GM23338 (cell line): ENCODE measurements around the gene FBXO15. TPM values are rescaled to one million over a fixed set of nuclear protein-coding genes. Genes with fewer than 3 reads are reported as not detected.

ENCODE experiments used
- ATAC-seq: fragments of 200-7000 bp; cut with Tn5 transposase; 3 replicates; pipeline ENCODE4 v1.9.1; 2020
- DNase-seq: peaks from one replicate; pipeline ENCODE4 v3.0.0-alpha.2; 2015; ENCODE audit warnings: low spot score
- H2AFZ ChIP-seq: fragments of 200-600 bp; sonication (generic); 2 replicates; pipeline ENCODE4 v1.8.0; 2016; ENCODE audit warnings: antibody characterized with exemption, mild to moderate bottlenecking, moderate library complexity
- H3F3A ChIP-seq: fragments of 200-600 bp; sonication (generic); replicated peaks from 2 replicates; pipeline ENCODE4 v1.8.0; 2017; ENCODE audit warnings: antibody characterized with exemption, mixed run types, low read depth
- H3K27ac ChIP-seq: fragments of 200-600 bp; sonication (generic); 2 replicates; pipeline ENCODE4 v1.6.1; 2016; ENCODE audit warnings: low read depth
- H3K27me3 ChIP-seq: fragments of 200-600 bp; sonication (generic); 2 replicates; pipeline ENCODE4 v1.8.0; 2016; ENCODE audit warnings: mild to moderate bottlenecking, mixed run types, moderate library complexity; ENCODE audit not compliant: insufficient read depth
- H3K36me3 ChIP-seq: fragments of 200-600 bp; sonication (generic); 2 replicates; pipeline ENCODE4 v1.8.0; 2016; ENCODE audit warnings: mild to moderate bottlenecking; ENCODE audit not compliant: insufficient read depth
- H3K4me1 ChIP-seq: fragments of 200-600 bp; sonication (generic); 2 replicates; pipeline ENCODE4 v1.8.0; 2016; ENCODE audit warnings: mild to moderate bottlenecking, moderate library complexity; ENCODE audit not compliant: insufficient read depth
- H3K4me2 ChIP-seq: fragments of 200-600 bp; sonication (generic); 2 replicates; pipeline ENCODE4 v1.7.1; 2017; ENCODE audit warnings: mixed run types
- H3K4me3 ChIP-seq: fragments of 200-600 bp; sonication (generic); 2 replicates; pipeline ENCODE4 v1.6.1; 2016; ENCODE audit warnings: mixed run types
- H3K79me2 ChIP-seq: fragments of 200-600 bp; sonication (generic); replicated peaks from 2 replicates; pipeline ENCODE4 v1.8.0; 2017; ENCODE audit warnings: mild to moderate bottlenecking; ENCODE audit not compliant: insufficient read depth
- H3K9me2 ChIP-seq: fragments of 200-600 bp; sonication (generic); 2 replicates; pipeline ENCODE4 v1.8.0; 2017; ENCODE audit not compliant: insufficient read depth
- H4K20me1 ChIP-seq: fragments of 200-600 bp; sonication (generic); replicated peaks from 2 replicates; pipeline ENCODE4 v1.8.0; 2017; ENCODE audit warnings: mild to moderate bottlenecking; ENCODE audit not compliant: insufficient read depth
- H3K27ac Mint-ChIP-seq: 2 replicates; pipeline ENCODE4 v1.8.0; 2020; ENCODE audit warnings: inconsistent platforms, mild to moderate bottlenecking, moderate library complexity, mixed read lengths
- H3K27me3 Mint-ChIP-seq: 3 replicates; pipeline ENCODE4 v1.8.0; 2022; ENCODE audit warnings: low read depth, mild to moderate bottlenecking, moderate library complexity, mixed read lengths, inconsistent platforms; ENCODE audit not compliant: insufficient read depth, poor library complexity
- H3K36me3 Mint-ChIP-seq: 3 replicates; pipeline ENCODE4 v1.8.0; 2021; ENCODE audit warnings: low read depth, mild to moderate bottlenecking, inconsistent platforms, moderate library complexity, mixed read lengths
- H3K4me1 Mint-ChIP-seq: 3 replicates; pipeline ENCODE4 v1.8.0; 2020; ENCODE audit warnings: mild to moderate bottlenecking, inconsistent platforms, mixed read lengths
- H3K4me3 Mint-ChIP-seq: 3 replicates; pipeline ENCODE4 v1.8.0; 2021; ENCODE audit warnings: moderate library complexity, mild to moderate bottlenecking, inconsistent platforms, mixed read lengths
- H3K9me3 Mint-ChIP-seq: 3 replicates; pipeline ENCODE4 v1.8.0; 2020; ENCODE audit warnings: moderate library complexity, mild to moderate bottlenecking, inconsistent platforms, mixed read lengths
- CREB1 ChIP-seq: fragments of 250-450 bp; sonication (Bioruptor Pico); IDR thresholded peaks from 2 replicates; pipeline ENCODE4 v1.5.0; 2020; ENCODE audit warnings: low read depth, mild to moderate bottlenecking, moderate library complexity
- EZH2 ChIP-seq: fragments of 200-600 bp; sonication (generic); IDR thresholded peaks from one replicate; pipeline ENCODE4 v1.8.0; 2017; ENCODE audit warnings: antibody characterized with exemption, mild to moderate bottlenecking, low read depth; ENCODE audit not compliant: unreplicated experiment
- EZH2phosphoT487 ChIP-seq: fragments of 200-600 bp; sonication (generic); IDR thresholded peaks from one replicate; pipeline ENCODE4 v1.8.1; 2018; ENCODE audit warnings: antibody characterized with exemption; ENCODE audit not compliant: unreplicated experiment
- NANOG ChIP-seq: IDR thresholded peaks from 2 replicates; pipeline ENCODE4 v1.6.1; 2016; ENCODE audit warnings: antibody characterized with exemption, borderline replicate concordance
- POLR2AphosphoS5 ChIP-seq: IDR thresholded peaks from 2 replicates; pipeline ENCODE4 v1.6.1; 2016; ENCODE audit warnings: antibody characterized with exemption, low read depth
- STAT1 ChIP-seq: IDR thresholded peaks from one replicate; pipeline ENCODE4 v1.6.1; 2016; ENCODE audit warnings: antibody characterized with exemption; ENCODE audit not compliant: unreplicated experiment
- ZNF114 ChIP-seq: fragments of 250-450 bp; sonication (Bioruptor Pico); IDR thresholded peaks from 2 replicates; pipeline ENCODE4 v1.5.0; 2020; ENCODE audit warnings: mild to moderate bottlenecking, moderate library complexity
- ZNF331 ChIP-seq: fragments of 250-450 bp; sonication (Bioruptor Pico); IDR thresholded peaks from 2 replicates; pipeline ENCODE4 v1.5.0; 2020; ENCODE audit warnings: low read depth, mild to moderate bottlenecking, moderate library complexity
- polyA plus RNA-seq: library from polyadenylated mRNA; unstranded; fragments of >200 nt; fragmentation: Nextera tagmentation; extraction: Ambion mirVana; gene quantifications from 2 replicates; pipeline ENCODE4 v1.2.1, GENCODE V29; 2016
- total RNA-seq: library from RNA; depleted of rRNA; stranded (reverse); fragments of >200 nt; shearing (Covaris generic); gene quantifications from 2 replicates; pipeline ENCODE4 v1.2.3, GENCODE V29; 2014
- TF ChIP-seq, protein P1 (sequence below): IDR thresholded peaks from one replicate; pipeline ENCODE4 v1.6.1; 2018; ENCODE audit warnings: antibody characterized with exemption; ENCODE audit not compliant: unreplicated experiment
- TF ChIP-seq, protein P2 (sequence below): IDR thresholded peaks from 2 replicates; pipeline ENCODE4 v1.6.1; 2016; ENCODE audit warnings: antibody characterized with exemption
- TF ChIP-seq, protein P3 (sequence below): fragments of 250-450 bp; sonication (Bioruptor Pico); IDR thresholded peaks from 2 replicates; pipeline ENCODE4 v1.5.0; 2020; ENCODE audit warnings: mild to moderate bottlenecking, moderate library complexity

Gene FBXO15
- total and polyA plus RNA-seq, 2 experiments from 2014 or later: 0.21 to 0.53 TPM

DNA sequence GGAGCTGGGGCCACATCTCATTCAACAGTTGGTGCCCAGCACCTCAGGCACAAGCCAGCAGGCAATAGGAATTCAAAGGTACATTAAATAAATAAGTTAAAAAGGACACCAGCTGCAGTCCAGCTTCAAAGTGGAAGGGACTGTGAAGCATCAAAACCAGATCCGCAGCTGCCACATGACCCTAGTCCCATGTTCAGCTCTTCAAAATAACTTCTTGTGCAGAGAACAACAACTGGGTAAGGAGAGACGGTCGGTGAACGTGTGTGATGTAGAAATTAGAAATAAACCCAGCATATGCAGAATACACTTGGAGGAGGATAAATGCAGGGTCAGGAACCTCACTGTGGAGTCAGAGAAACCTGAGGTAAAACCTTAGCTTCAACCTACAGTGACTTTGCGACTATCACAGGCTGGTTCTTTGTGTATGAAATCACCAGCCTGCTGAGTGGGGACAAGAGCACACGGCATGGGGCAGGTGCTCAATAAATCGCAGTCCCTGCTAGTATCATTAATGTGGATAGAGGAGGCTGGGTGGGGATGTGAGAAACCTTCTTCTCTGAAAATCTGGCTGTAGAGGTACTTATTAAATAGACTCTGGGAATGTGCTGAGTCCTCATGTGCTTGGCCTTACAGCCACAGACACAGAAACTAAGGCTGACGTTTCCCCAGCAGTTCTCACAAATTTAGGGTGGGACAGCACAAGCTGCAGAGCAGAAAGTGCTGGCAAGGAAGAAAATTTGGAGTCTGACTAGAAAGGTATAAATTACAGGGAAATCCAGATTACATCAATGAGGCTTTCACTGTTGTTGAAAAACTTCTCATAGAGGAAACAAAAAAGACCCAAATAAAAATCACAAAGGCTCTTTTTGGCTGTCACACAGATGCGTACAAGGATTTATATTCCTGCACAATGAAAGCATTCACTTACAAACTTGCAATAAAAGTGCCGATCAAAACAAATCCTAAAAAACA, 20.7 kb downstream of the FBXO15 start (continued):
- TF ChIP-seq ZNF331 (CRISPR knock-in tag) (no peak), NANOG (no peak), ZNF114 (CRISPR knock-in tag) (no peak), EZH2 (no peak), EZH2phosphoT487 (no peak), POLR2AphosphoS5 (no peak), STAT1 (no peak)

DNA sequence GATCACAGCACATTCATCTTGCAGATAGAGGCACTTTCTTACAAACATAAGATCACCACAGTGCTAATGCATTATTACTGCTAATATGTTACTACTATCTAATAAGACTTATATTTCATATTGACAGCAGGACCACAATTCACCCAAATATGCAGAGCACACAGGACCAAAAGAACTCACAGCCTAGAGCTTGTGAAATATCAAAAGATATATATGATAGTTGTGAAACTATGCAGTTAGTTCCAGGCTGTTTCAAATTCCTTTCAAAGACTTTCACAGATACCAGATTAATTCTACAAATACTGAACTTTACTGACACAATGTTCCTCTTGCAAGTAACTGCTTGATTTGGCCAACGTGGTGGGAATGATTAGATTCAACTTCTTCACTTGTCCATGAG, 23.0 kb downstream of the FBXO15 start:
- no peak for ATAC-seq
- no peak for DNase-seq
- Mint-ChIP-seq H3K27me3 (peaks cover 3% of the 10 kb centered on the region), H3K9me3 (no peaks in the 10 kb centered on the region), H3K4me1 (peaks cover 14% of the 10 kb centered on the region), H3K27ac (no peak overlapping the region), H3K36me3 (no peaks in the 10 kb centered on the region), H3K4me3 (no peak overlapping the region)
- Histone ChIP-seq H3K4me2 (no peak overlapping the region), H2AFZ (no peak overlapping the region), H3K27me3 (no peaks in the 10 kb centered on the region), H3K4me1 (no peaks in the 10 kb centered on the region), H3K79me2 (no peaks in the 10 kb centered on the region), H3K9me2 (no peaks in the 10 kb centered on the region), H3K27ac (no peak overlapping the region), H4K20me1 (no peaks in the 10 kb centered on the region), H3K36me3 (no peaks in the 10 kb centered on the region), H3F3A (no peaks in the 10 kb centered on the region), H3K4me3 (no peak overlapping the region)
- TF ChIP-seq EZH2: no peak
- no peak for TF ChIP-seq CREB1 (CRISPR knock-in tag)
- TF ChIP-seq, protein P1, sequence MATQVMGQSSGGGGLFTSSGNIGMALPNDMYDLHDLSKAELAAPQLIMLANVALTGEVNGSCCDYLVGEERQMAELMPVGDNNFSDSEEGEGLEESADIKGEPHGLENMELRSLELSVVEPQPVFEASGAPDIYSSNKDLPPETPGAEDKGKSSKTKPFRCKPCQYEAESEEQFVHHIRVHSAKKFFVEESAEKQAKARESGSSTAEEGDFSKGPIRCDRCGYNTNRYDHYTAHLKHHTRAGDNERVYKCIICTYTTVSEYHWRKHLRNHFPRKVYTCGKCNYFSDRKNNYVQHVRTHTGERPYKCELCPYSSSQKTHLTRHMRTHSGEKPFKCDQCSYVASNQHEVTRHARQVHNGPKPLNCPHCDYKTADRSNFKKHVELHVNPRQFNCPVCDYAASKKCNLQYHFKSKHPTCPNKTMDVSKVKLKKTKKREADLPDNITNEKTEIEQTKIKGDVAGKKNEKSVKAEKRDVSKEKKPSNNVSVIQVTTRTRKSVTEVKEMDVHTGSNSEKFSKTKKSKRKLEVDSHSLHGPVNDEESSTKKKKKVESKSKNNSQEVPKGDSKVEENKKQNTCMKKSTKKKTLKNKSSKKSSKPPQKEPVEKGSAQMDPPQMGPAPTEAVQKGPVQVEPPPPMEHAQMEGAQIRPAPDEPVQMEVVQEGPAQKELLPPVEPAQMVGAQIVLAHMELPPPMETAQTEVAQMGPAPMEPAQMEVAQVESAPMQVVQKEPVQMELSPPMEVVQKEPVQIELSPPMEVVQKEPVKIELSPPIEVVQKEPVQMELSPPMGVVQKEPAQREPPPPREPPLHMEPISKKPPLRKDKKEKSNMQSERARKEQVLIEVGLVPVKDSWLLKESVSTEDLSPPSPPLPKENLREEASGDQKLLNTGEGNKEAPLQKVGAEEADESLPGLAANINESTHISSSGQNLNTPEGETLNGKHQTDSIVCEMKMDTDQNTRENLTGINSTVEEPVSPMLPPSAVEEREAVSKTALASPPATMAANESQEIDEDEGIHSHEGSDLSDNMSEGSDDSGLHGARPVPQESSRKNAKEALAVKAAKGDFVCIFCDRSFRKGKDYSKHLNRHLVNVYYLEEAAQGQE: no peak
- no peak for TF ChIP-seq EZH2phosphoT487
- TF ChIP-seq POLR2AphosphoS5: no peak
- TF ChIP-seq STAT1: no peak
- TF ChIP-seq, protein P2, sequence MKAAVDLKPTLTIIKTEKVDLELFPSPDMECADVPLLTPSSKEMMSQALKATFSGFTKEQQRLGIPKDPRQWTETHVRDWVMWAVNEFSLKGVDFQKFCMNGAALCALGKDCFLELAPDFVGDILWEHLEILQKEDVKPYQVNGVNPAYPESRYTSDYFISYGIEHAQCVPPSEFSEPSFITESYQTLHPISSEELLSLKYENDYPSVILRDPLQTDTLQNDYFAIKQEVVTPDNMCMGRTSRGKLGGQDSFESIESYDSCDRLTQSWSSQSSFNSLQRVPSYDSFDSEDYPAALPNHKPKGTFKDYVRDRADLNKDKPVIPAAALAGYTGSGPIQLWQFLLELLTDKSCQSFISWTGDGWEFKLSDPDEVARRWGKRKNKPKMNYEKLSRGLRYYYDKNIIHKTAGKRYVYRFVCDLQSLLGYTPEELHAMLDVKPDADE: no peak
- no peak for TF ChIP-seq NANOG
- no peak for TF ChIP-seq ZNF114 (CRISPR knock-in tag)
- TF ChIP-seq, protein P3, sequence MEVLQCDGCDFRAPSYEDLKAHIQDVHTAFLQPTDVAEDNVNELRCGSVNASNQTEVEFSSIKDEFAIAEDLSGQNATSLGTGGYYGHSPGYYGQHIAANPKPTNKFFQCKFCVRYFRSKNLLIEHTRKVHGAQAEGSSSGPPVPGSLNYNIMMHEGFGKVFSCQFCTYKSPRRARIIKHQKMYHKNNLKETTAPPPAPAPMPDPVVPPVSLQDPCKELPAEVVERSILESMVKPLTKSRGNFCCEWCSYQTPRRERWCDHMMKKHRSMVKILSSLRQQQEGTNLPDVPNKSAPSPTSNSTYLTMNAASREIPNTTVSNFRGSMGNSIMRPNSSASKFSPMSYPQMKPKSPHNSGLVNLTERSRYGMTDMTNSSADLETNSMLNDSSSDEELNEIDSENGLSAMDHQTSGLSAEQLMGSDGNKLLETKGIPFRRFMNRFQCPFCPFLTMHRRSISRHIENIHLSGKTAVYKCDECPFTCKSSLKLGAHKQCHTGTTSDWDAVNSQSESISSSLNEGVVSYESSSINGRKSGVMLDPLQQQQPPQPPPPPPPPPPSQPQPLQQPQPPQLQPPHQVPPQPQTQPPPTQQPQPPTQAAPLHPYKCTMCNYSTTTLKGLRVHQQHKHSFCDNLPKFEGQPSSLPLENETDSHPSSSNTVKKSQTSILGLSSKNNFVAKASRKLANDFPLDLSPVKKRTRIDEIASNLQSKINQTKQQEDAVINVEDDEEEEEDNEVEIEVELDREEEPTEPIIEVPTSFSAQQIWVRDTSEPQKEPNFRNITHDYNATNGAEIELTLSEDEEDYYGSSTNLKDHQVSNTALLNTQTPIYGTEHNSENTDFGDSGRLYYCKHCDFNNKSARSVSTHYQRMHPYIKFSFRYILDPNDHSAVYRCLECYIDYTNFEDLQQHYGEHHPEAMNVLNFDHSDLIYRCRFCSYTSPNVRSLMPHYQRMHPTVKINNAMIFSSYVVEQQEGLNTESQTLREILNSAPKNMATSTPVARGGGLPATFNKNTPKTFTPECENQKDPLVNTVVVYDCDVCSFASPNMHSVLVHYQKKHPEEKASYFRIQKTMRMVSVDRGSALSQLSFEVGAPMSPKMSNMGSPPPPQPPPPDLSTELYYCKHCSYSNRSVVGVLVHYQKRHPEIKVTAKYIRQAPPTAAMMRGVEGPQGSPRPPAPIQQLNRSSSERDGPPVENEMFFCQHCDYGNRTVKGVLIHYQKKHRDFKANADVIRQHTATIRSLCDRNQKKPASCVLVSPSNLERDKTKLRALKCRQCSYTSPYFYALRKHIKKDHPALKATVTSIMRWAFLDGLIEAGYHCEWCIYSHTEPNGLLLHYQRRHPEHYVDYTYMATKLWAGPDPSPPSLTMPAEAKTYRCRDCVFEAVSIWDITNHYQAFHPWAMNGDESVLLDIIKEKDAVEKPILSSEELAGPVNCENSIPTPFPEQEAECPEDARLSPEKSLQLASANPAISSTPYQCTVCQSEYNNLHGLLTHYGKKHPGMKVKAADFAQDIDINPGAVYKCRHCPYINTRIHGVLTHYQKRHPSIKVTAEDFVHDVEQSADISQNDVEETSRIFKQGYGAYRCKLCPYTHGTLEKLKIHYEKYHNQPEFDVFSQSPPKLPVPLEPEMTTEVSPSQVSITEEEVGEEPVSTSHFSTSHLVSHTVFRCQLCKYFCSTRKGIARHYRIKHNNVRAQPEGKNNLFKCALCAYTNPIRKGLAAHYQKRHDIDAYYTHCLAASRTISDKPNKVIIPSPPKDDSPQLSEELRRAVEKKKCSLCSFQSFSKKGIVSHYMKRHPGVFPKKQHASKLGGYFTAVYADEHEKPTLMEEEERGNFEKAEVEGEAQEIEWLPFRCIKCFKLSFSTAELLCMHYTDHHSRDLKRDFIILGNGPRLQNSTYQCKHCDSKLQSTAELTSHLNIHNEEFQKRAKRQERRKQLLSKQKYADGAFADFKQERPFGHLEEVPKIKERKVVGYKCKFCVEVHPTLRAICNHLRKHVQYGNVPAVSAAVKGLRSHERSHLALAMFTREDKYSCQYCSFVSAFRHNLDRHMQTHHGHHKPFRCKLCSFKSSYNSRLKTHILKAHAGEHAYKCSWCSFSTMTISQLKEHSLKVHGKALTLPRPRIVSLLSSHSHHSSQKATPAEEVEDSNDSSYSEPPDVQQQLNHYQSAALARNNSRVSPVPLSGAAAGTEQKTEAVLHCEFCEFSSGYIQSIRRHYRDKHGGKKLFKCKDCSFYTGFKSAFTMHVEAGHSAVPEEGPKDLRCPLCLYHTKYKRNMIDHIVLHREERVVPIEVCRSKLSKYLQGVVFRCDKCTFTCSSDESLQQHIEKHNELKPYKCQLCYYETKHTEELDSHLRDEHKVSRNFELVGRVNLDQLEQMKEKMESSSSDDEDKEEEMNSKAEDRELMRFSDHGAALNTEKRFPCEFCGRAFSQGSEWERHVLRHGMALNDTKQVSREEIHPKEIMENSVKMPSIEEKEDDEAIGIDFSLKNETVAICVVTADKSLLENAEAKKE: no peak
